ENCODE data around the gene MYBPHL.
A peak's percentile ranks its signal among the peaks of the same experiment; 100 is the strongest.
"Not testable (repeated sequence)": the region's sequence is repeated elsewhere in the genome, so short reads cannot be mapped to it uniquely, and the experiment has no call there.

The MYBPHL gene

GRCh38 chr1:109307274-109308021 is 637 bp upstream of the MYBPHL start:
- no peak for DNase-seq (ENCODE audit: low read depth)

- DNase-seq (ENCODE audit: low read depth), result not testable (repeated sequence)
Measured at GRCh38 chr1:109305991-109306390, 820 bp downstream of the MYBPHL start.

GRCh38 chr1:109304226-109304920 is 2.4 kb downstream of the MYBPHL start:
- DNase-seq (ENCODE audit: low read depth), result no peak

GRCh38 chr1:109301874-109302273 is 4.9 kb downstream of the MYBPHL start:
- no peak for DNase-seq (ENCODE audit: low read depth)

GRCh38 chr1:109300650-109301151 is 6.1 kb downstream of the MYBPHL start:
- DNase-seq (ENCODE audit: low read depth), result no peak

GRCh38 chr1:109299558-109300343 is 7.1 kb downstream of the MYBPHL start:
- DNase-seq (ENCODE audit: low read depth), result no peak

GRCh38 chr1:109298666-109299557 is 7.9 kb downstream of the MYBPHL start:
- DNase-seq (ENCODE audit: low read depth), result no peak

GRCh38 chr1:109296782-109297181 is 10.0 kb downstream of the MYBPHL start:
- no peak for DNase-seq (ENCODE audit: low read depth)

GRCh38 chr1:109295712-109296415 is 10.9 kb downstream of the MYBPHL start:
- DNase-seq (ENCODE audit: low read depth), result no peak

- no peak for DNase-seq (ENCODE audit: low read depth)
Measured at GRCh38 chr1:109294481-109294880, 12.3 kb downstream of the MYBPHL start.

GRCh38 chr1:109293026-109293425 is 13.8 kb downstream of the MYBPHL start:
- DNase-seq (ENCODE audit: low read depth), result no peak

- DNase-seq (ENCODE audit: low read depth), result no peak
Measured at GRCh38 chr1:109292364-109292763, 14.4 kb downstream of the MYBPHL start.

GRCh38 chr1:109290998-109291397 is 15.8 kb downstream of the MYBPHL start:
- DNase-seq (ENCODE audit: low read depth), result no peak

- no peak for DNase-seq (ENCODE audit: low read depth)
Measured at GRCh38 chr1:109290137-109290536, 16.7 kb downstream of the MYBPHL start.

GRCh38 chr1:109286762-109287161 is 20.0 kb downstream of the MYBPHL start:
- DNase-seq (ENCODE audit: low read depth), result not testable (repeated sequence)

- no peak for DNase-seq (ENCODE audit: low read depth)
Measured at GRCh38 chr1:109283748-109284600, 22.8 kb downstream of the MYBPHL start.

- peak; percentile 62 for DNase-seq (ENCODE audit: low read depth)
Measured at GRCh38 chr1:109282952-109283747, 23.7 kb downstream of the MYBPHL start, which contains the start of gene PSRC1. Gene PSRC1, minus strand, starts transcription at chr1:109283145.

- no peak for DNase-seq (ENCODE audit: low read depth)
Measured at GRCh38 chr1:109282497-109282951, 24.3 kb downstream of the MYBPHL start.
